Measurements from ENCODE around the gene GNL3. TPM values are rescaled to one million over a fixed set of nuclear protein-coding genes. Genes with fewer than 3 reads are reported as not detected.

GNL3 gene
- total and polyA plus RNA-seq, 2 donors (not counting 3 experiments of a cell fraction or from before 2014, with no cell fraction given) = 27.8 to 109 TPM

GRCh38 chr3:52645549-52645948 lies 40.3 kb upstream of the GNL3 start:
- FAIRE-seq = no peak
- peaks cover 11 to 35% of the 10 kb centered on the region in 2 experiments for H3K36me3 ChIP-seq (ENCODE audit: control insufficient read depth in 2 of 2, extremely low read depth in 1 of 2, insufficient read depth in 2 of 2, low read length in 2 of 2)

More at GRCh38 chr3:52645549-52645948, 40.3 kb upstream of the GNL3 start:
- no peak overlapping the region for H3K4me2 ChIP-seq (ENCODE audit: insufficient read depth, low read length)
- no peak overlapping the region for H2AFZ ChIP-seq (ENCODE audit: low read depth, low read length)
- H3K4me3 ChIP-seq (replicated peaks in 1 of 3; ENCODE audit: insufficient read depth in 1 of 3, low read depth in 1 of 3, low read length in 3 of 3) = no peak overlapping the region
- no peaks in the 10 kb centered on the region for H3K9me1 ChIP-seq (replicated peaks; ENCODE audit: control insufficient read depth, extremely low read depth, insufficient read depth, low read length)
- no peaks in the 10 kb centered on the region for H3K79me2 ChIP-seq (ENCODE audit: control insufficient read depth, insufficient read depth, low read length)
- TF ChIP-seq GATA2 (IDR thresholded peaks at IDR 0.05; ENCODE audit: insufficient read depth, insufficient read length, low read depth, low read length) (no peak), FOS (IDR thresholded peaks at IDR 0.05; ENCODE audit: borderline replicate concordance, insufficient read depth, low read length) (no peak), JUN (IDR thresholded peaks at IDR 0.05; ENCODE audit: borderline replicate concordance, insufficient read depth, insufficient read length, low read depth) (no peak), POLR2AphosphoS5 (IDR thresholded peaks at IDR 0.05; ENCODE audit: insufficient read depth, low read depth, low read length) (no peak), EZH2 (IDR thresholded peaks at IDR 0.05; ENCODE audit: borderline replicate concordance, low read depth, low read length, severe bottlenecking) (no peak), CTCF (IDR thresholded peaks at IDR 0.05; ENCODE audit: extremely low read depth in 1 of 2, insufficient read depth in 1 of 2, low read depth in 1 of 2, low read length in 2 of 2) (no peak), MYC (IDR thresholded peaks at IDR 0.05; ENCODE audit: low read depth, low read length) (no peak), POLR2A (IDR thresholded peaks at IDR 0.05; ENCODE audit: low read depth, low read length) (no peak)
- TF ChIP-seq, protein P1, sequence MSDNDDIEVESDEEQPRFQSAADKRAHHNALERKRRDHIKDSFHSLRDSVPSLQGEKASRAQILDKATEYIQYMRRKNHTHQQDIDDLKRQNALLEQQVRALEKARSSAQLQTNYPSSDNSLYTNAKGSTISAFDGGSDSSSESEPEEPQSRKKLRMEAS (IDR thresholded peaks at IDR 0.05; ENCODE audit: insufficient read depth, insufficient read length) = no peak
- DNase-seq (ENCODE audit: low read depth, low spot score) = no peak
- H3K27me3 ChIP-seq (ENCODE audit: control insufficient read depth in 2 of 2, insufficient read depth in 2 of 2, low read length in 2 of 2) = no peaks in the 10 kb centered on the region
- H3K9me3 ChIP-seq (replicated peaks; ENCODE audit: control insufficient read depth, insufficient read depth, low read length) = no peaks in the 10 kb centered on the region
- no peak overlapping the region for H3K9ac ChIP-seq (replicated peaks; ENCODE audit: extremely low read depth, insufficient read depth, low read length)
- no peak overlapping the region for H3K27ac ChIP-seq (ENCODE audit: insufficient read depth, low read depth, low read length)
- intact Hi-C loops (cut with micrococcal nuclease) (no loop called here), dilution Hi-C loops (cut with MboI; ENCODE audit: extremely low pct_ligation_motif_present, low sequenced_read_pairs) (no loop called here)
- H3K4me1 ChIP-seq (ENCODE audit: control insufficient read depth, extremely low read depth, insufficient read depth, low read length) = no peaks in the 10 kb centered on the region
- no TSS peak for BruUV-seq (replicated peaks)
- no peaks in the 10 kb centered on the region for H4K20me1 ChIP-seq (replicated peaks; ENCODE audit: control insufficient read depth, extremely low read depth, insufficient read depth, low read length)
- ChIA-PET CTCF (no interaction called here), POLR2A (no interaction called here)

Measured in endothelial cell of umbilical vein (primary cell).